GM10266 (cell line): Measurements from ENCODE around the gene ATF3.
A peak's percentile ranks its signal among the peaks of the same experiment; 100 is the strongest.

Experiments used
- DNase-seq: peaks from one replicate; pipeline ENCODE4 v3.0.0; 2012; ENCODE audit errors: extremely low spot score
- CTCF ChIP-seq: IDR thresholded peaks from 2 replicates; pipeline ENCODE4 v1.5.1; 2012; ENCODE audit warnings: mild to moderate bottlenecking, low read depth; ENCODE audit not compliant: control insufficient read depth, insufficient read depth; ENCODE audit errors: missing control alignments

Gene ATF3

GRCh38 chr1:212608392-212608958 is at the start of gene ATF3:
ATF3 (plus strand) TSS chr1:212608761; CDS start chr1:212615022, 6,261 bp downstream.
- TF ChIP-seq CTCF, result no peak
- peak; percentile 95 for DNase-seq

GRCh38 chr1:212559929-212560328 is 48.6 kb upstream of the ATF3 start:
- no peak for TF ChIP-seq CTCF
- DNase-seq, result no peak

- no peak for TF ChIP-seq CTCF
- DNase-seq, result no peak
These were observed 47.6 kb upstream of the ATF3 start for GRCh38 chr1:212560933-212561460.

- DNase-seq, result no peak
- no peak for TF ChIP-seq CTCF
These were observed 47.0 kb upstream of the ATF3 start for GRCh38 chr1:212561501-212561931.

GRCh38 chr1:212562771-212563170 is 45.8 kb upstream of the ATF3 start:
- DNase-seq, result no peak
- no peak for TF ChIP-seq CTCF

- no peak for DNase-seq
- no peak for TF ChIP-seq CTCF
These were observed 43.5 kb upstream of the ATF3 start for GRCh38 chr1:212565079-212565478.

- no peak for DNase-seq
- TF ChIP-seq CTCF, result no peak
These were observed 42.8 kb upstream of the ATF3 start for GRCh38 chr1:212565571-212566305.
